HG03439 (cell line): ENCODE measurements around the gene PAN3.
"Not testable (repeated sequence)": the region's sequence is repeated elsewhere in the genome, so short reads cannot be mapped to it uniquely, and the experiment has no call there.

Experiments used
- ATAC-seq: cut with Tn5 transposase; IDR thresholded peaks from one replicate; pipeline ENCODE4 v1.9.1; 2021; ENCODE audit warnings: mild to moderate bottlenecking, moderate library complexity; ENCODE audit not compliant: unreplicated experiment

Gene PAN3

DNA sequence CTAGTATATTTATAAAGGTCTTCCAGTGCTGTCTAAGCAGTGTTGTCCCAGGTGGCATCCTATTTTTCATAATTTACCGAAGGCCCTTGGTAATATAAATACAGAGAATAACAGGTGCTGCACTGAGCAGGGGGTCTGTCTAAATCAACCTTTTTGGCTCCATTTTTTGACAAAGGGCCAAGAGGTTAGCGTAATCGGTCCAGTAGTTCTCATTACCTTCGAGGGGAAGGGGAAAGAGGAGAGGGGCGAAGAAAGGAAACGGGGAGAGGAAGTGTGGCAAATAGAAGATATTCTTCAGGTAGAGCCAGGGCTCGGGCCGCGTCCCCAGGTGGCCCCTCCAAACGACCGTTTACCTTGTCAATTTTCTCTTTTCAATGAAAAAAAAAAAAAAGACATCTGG is 749 bp upstream of the PAN3 start:
- ATAC-seq = no peak

DNA sequence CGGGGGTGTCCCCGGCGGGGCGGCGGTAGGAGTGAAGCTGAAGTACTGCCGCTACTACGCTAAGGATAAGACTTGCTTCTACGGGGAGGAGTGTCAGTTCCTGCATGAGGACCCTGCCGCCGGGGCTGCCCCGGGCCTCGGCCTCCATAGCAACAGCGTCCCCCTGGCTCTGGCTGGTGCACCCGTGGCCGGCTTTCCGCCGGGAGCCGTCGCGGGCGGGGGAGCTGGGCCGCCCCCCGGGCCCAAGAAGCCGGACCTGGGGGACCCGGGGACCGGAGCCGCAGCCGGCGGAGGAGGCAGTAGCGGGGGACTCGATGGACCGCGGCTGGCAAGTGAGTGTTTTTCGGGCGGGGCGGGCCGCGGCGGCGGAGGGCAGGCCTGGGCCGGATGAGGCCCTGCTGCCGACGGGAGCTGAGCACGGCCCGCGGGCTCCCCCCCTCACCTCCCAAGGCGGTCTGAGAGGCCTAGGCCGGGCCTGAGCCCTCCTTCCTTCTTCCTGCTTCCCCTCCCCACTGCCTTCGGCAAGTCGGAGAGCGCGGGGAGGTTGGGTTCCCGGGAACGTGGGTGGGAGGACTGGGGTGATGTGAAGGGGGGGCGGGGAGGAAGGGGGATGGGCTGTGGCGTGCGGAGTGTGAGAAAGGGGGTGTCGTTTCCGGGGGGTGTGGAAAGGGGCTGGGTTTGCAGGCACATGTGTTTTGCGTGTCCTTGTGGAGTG is 568 bp downstream of the PAN3 start:
- ATAC-seq = peak; percentile 46

DNA sequence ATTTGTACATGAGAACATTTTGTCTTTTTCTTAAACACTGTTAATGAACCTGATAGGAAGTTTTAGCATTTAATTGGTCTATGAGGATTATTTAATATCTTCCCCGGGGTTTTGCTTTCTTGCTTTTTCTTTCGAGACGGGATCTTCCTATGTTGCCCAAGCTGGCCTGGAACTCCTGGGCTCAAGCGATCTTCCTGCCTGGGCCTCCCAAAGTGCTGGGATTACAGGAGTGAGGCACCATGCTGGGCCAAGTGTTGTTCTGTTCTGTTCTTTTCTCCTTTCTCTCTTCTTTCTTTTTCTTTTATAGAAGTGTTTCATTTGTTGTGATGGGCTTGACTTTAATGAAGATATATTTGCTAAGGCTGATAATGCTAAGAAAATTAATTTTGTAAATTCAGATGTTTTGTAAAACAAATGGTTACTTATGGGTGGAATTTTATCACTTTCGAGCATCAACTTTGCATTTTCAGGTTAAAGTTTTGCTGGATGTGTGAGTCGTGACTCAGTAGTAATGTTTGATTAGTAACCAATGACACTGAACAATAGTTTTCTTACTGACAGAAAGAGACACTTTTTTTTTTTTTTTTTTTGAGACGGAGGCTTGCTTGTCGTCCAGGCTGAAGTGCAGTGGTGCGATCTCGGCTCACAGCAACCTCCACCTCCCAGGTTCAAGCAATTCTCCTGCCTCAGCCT is 2.2 kb downstream of the PAN3 start:
- ATAC-seq = no peak

DNA sequence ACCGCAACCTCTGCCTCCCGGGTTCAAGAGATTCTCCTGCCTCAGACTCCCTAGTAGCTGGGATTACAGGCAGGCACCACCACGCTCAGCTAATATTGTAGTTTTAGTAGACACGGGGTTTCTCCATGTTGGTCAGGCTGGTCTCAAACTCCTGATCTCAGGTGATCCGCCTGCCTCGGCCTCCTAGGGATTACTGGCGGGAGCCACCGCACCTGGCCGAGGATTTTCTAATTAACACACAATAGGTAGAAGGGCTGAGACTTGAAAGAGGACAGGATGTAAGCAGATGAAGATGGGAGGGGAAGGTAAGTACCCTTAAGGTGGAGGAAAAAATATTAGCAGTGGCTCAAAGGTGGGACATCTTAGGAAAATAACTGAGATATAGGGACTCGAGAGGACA is 3.2 kb downstream of the PAN3 start:
- not testable (repeated sequence) for ATAC-seq

DNA sequence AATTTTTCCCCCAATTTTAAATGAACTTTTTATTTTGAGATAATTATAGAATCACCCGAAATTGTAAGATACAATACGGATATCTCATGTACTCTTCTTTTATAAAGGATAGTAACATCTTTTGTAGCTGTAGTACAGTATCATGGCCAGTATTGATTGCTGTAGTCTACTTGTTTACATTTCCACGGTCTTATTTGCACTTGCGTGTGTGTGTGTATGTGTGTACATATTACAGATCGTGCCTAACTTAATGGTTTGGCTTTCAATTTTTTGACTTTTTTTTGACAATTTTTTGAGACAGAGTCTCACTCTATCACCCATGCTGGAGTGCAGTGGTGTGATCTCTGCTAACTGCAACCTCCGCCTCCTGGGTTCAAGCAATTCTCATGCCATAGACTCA is 6.7 kb downstream of the PAN3 start:
- ATAC-seq = no peak

DNA sequence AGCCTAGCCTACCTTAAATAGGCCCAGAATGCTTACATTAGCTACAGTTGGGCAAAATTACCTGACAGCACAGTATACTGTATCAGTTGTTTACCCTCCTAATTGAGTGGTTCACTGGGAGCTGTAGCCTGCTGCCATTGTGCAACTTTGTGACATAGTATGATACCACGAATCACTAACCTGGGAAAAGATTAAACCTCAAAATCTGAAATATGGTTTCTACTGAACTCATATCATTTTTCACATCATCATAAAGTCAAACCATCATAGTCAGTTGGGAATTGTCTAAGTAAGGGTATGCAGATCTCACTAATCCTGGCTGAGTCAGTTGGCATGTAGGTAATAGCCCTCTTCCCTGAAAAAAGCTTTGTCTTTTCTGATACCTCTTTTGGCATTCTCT is 9.2 kb downstream of the PAN3 start:
- ATAC-seq = no peak

DNA sequence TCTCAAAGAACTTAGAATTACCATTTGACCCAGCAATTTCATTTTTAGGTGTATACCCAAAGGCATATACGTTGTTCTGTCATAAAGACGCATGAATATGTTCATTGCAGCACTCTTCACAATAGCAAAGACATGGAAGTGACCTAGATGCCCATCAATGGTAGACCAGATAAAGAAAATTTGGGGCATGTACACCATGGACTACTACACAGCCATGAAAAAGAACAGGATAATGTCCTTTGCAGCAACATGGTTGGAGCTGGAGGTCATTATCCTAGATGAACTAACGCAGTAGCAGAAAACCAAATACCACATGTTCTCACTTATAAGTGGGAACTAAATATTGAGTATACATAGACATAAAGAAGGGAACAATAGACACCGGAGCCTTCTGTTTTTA is 20.7 kb downstream of the PAN3 start:
- no peak for ATAC-seq

DNA sequence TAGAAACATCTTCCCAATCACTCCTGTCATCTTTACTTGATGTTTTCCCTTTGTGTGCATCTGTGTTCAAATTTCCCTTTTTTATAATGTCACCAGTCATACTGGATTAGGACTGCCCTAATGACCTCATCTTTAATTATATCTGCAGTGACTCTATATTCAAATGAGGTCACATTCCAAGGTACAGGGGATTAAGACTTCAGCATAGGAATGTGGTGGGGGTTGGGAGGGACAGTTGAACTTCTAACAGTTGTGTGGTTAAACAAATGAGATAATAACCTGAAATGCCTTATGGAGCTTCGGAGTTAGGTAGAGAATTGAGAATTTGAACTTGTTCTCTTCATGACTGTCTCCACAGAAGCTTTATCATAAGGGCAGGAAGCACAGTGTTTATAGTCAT is 23.0 kb downstream of the PAN3 start:
- no peak for ATAC-seq

DNA sequence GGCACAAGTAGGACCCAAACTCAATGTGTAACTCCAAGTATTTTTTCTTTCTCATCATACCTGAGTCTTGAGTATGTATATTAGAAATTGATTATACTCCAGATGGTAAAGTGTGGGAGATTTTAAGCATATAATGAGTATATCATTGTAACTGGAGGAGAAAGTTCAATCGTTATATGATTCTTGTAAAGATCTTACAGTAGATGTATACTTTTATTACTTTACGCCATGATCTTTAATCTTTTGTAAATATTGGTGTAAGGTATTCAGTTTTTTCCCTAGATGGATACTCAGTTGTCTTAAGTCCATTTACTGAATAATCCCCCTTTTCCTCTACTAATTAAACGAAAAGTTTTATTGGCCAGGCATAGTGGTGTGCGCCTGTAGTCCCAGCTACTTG is 25.2 kb downstream of the PAN3 start:
- ATAC-seq = no peak

DNA sequence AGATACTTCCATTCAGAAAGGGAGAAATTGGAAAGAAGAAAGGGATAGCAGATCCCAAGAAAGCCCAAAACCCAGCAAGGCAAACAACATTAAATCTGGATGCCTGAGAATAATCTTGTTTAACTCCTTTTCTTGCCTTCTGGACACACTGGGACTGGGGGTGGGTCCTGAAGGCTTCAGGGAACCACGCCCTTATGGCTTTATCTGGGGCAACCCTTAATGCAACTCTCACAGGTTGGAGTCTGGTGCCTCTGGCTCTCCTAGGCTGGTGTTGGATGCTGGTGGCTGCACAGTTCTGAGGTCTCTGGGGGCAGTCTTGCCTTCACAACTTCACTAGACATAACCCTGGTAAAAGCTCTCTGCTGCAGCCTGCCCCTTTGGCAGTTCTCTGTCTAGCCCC is 27.9 kb downstream of the PAN3 start:
- ATAC-seq = no peak

DNA sequence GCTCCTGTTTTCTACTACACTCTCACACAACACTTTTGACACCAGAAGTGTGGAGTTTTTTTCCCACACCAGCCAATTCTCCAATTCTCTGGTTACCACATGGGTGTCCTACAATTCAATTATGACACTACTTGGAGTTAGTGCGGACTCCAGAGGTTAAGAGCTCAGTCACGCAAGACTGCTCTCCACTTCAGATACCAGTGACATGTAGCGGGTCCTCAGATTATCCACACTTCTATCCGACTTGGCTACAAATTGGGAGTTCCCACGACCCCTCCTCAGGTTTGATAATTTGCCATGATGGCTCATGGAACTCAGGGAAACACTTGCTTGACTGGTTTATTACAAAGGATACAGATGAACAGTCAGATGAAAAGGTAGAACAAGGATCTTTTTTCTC is 32.9 kb downstream of the PAN3 start:
- no peak for ATAC-seq

DNA sequence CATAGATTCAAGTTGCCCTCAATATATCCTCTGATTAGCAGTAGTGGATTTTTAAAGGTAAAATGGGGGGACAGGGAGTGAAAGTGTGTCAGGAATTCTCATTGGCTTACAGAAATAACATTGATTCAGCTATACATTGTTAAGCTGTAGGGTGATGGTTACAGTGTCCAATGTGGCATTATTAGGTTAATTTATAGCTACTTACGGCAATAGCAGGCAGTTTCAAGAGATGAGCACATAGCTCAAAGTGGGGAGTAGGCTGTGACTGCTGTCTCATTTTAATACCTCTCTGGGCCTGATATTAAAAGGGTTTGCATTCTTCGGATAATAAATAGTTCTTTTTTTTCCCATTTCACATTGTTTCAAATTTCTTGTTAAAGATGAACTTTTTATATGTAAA is 34.6 kb downstream of the PAN3 start:
- no peak for ATAC-seq

DNA sequence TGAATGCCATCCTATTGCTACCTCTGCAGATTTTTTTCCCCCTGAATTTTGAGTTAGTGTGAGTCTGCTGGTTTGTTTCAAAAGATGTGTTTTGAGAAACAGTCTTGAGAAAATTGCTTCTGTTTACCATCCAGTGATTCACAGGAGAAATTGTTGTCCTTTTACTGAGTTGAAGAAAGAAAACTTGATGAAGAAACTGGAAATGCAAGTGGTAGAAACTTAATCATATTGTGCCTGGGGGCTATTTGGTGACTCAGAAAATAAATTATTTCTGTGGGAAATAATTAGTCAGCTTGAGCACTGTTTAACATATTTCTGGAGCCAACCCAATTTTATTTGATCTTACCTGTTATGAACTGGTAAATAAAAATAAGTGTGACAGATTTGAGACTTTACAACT is 35.4 kb downstream of the PAN3 start:
- no peak for ATAC-seq

DNA sequence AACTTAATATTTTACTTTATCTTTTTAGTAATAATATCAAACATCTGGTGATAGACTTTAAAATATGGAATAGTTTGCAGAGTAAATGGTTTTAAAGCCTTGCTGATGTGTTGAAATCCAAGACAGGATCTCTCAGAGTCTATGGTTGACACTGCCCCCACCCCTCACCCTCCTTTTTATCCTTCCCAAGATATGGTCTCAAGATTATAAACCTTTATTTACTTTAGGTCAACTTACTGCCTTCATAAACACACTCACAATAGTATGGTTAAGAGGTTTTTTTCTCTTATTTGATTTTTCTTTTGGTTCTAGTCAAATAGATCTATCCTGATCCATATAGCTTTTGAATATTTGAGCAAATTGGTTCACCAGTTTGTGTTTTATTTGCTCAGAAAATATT is 39.0 kb downstream of the PAN3 start:
- no peak for ATAC-seq

DNA sequence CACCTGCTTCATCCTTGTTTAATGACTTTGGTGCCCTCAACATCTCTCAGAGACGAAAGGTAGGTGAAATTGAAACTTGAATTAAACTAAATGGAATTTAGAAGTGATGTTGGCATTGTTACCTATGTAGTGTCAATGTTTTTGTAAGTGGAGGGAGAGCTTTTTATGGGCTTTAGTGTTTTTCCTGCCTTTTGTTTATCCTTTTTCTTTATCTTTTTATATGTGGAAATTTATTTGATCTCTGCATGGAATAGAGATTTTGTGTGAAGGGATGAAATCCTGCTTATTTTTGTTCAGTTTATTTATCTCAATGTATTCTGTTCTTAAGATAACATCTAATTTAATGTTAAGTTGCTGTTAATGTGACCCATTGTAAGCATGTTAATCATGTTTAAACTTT is 39.5 kb downstream of the PAN3 start:
- no peak for ATAC-seq

DNA sequence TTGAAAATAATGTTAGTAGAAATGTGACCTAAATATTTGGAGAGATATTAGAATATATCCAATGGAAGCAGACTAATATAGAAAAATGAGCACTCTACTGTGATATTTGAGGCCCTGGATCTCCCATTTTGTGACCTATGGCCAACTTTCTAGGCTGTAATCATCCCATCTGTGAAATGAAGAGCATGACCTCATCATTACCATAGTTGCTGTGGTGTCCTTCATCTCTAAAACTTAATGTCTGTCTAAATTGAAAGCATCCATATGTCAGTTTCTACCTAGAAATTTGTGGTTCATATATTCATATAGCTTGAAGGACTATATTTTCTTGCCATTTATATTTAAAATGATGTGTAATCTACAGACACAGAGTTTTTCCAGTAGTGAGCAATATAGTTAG is 41.6 kb downstream of the PAN3 start:
- no peak for ATAC-seq

DNA sequence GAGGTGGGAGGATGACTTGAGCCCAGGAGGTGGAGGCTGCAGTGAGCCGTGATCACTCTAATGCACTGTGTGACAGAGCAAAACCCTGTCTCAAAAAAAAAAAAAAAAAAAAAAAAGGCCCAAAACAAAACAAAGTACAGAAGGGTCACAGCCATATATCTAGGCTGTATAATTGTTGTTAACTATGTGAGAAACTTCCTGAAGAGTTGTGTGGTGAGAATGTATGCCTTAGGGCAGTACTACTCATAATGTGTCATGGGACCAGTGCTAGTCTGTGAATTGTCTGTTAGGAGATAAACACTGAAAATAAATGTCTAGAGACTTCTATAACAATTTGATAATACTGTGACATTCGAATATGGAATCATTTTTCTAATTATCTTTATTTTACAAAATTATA is 43.1 kb downstream of the PAN3 start:
- no peak for ATAC-seq

DNA sequence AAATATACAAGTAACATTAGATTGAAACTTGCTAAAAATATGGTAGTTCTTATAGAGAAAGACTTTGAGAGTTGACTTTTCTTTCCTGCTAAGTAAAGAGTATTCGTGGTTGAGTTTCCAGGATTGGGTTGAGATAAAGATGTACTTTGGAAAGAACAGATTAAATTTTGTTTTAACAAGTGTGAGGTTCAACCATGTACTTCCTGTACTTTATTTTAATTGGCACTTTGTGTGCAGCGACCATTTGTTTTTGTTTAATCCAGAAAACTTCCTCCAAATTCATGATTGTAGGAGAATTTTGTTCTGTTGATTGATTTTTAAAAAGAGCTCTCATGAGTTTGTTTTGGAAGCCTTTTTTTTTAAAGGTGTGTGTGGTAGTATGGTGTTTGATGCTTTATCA is 46.9 kb downstream of the PAN3 start:
- ATAC-seq = no peak

DNA sequence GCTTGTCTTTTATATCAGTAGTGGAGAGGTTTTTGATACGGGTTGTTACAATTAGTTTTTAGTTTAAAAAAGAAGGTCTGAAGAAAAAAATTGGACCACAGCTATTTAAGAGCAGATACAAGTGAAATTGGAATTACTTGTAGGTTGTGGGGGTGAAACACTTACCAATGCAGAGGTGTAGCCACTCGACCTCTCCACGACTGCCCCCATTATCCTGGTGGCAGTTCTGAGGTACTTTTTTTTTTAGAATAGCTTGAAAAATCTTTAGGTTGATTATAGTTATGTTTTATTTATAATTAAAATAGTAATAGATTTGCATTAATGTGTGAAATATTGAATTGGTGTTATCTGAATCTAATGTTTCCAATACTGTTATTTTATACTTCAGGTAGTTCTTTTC is 60.7 kb downstream of the PAN3 start:
- ATAC-seq = no peak

DNA sequence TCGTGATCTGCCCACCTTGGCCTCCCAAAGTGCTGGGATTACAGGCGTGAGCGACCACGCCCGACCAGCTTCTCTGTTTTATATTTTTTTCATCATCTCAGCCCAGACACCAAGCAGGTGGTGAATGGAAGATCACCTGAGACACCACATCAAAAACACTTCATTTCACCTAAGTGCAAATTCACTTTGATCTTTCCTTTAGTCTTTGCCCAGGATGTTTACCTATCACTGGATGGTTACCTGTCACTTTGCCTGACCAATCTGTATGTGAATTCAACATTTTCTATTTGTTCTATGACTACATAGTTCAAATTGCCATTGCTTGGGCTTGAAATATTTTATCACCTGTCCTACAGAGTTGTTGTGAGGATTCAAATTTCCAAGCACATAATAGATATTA is 65.7 kb downstream of the PAN3 start:
- ATAC-seq = no peak

DNA sequence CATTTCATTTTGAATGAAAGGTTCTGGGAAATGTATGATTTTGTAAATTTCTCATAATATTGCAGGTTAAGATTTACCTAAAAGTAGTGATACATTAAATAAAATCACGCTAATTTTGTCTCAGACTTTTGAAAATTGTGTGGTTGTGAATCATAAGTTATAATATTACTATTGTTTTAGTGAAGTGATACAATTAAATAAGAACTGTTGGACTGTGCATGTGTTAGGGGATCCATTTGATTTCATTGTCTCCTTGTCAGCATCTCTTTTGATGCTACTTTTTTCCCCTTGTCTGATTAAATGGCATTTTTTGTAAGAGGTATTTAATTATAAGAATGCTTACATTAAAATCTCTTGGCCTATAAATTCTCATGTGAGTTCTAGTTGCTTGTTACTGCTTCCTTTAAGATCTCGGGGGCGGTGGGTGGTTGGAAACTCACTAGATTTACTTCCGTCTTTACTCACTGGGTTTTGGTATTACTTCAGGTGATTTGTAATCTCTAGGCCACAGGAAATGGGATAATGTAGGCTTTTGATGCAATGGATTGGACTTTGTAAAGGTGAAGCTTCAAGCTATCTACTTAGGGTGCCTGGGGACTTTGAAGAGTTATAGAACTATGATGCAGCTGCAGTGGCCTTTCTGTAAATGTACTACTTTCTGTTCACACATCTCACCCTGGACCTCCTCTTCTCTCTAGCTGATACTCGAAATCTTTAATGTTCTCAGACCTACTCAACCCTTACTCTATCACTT is 66.5 kb downstream of the PAN3 start:
- ATAC-seq = no peak

DNA sequence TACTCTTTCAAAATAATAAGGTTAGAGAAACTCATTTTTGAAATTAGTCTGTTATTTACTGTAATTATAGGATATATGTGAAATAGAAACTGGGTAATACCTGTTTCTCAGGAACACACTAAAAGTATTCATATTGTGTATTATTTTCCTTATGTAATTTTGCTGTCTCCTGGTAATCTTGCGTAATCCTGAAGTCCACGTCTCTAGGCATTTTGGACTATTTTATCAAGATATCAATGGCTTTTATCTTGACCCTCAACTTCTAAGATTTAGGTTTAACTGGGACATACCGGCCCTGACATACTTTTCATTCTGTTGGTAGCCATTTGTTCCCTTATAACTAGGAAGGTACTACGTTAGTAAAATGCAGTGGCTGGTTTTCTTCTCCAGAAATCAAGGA is 80.3 kb downstream of the PAN3 start:
- ATAC-seq = no peak
